ENCODE results near the gene UGT2B15. TPM values are rescaled to one million over a fixed set of nuclear protein-coding genes. Genes with fewer than 3 reads are reported as not detected.
"Not testable (repeated sequence)": the region's sequence is repeated elsewhere in the genome, so short reads cannot be mapped to it uniquely, and the experiment has no call there.

UGT2B15 gene
- total RNA-seq, 2 donors from 2014 or later: 0.41 TPM; not detected in 1

- no peaks in the 10 kb centered on the region for H3K36me3 ChIP-seq
- H3K9me3 ChIP-seq: no peaks in the 10 kb centered on the region
- H3K4me1 ChIP-seq (replicated peaks): no peaks in the 10 kb centered on the region
- no peak for DNase-seq (ENCODE audit: low spot score)
- H3K4me3 ChIP-seq: no peak overlapping the region
- WGBS: 61% methylated on average over 3 of the region's 3 CpGs
- H3K27ac ChIP-seq: no peak overlapping the region
- no peaks in the 10 kb centered on the region for H3K27me3 ChIP-seq (replicated peaks; ENCODE audit: insufficient read depth)
- intact Hi-C loops (cut with DNase I): no loop called here
- no peak for TF ChIP-seq POLR2A (IDR thresholded peaks at IDR 0.05)
- TF ChIP-seq CTCF (IDR thresholded peaks at IDR 0.05): no peak
- no peak for TF ChIP-seq POLR2AphosphoS5 (IDR thresholded peaks at IDR 0.05)
These were observed 40.1 kb downstream of the UGT2B15 start for GRCh38 chr4:68630371-68630770.

GRCh38 chr4:68622731-68623130 is 47.7 kb downstream of the UGT2B15 start:
- H3K27ac ChIP-seq; DNase-seq (ENCODE audit: low spot score); H3K4me1 ChIP-seq (replicated peaks); H3K36me3 ChIP-seq; H3K27me3 ChIP-seq (replicated peaks; ENCODE audit: insufficient read depth); intact Hi-C loops (cut with DNase I); H3K4me3 ChIP-seq; H3K9me3 ChIP-seq: not testable (repeated sequence)
- WGBS: 95% methylated on average over 2 of the region's 2 CpGs

GRCh38 chr4:68617003-68617698 is 53.3 kb downstream of the UGT2B15 start:
- no peaks in the 10 kb centered on the region for H3K27me3 ChIP-seq (replicated peaks; ENCODE audit: insufficient read depth)
- no peak overlapping the region for H3K27ac ChIP-seq
- no peak overlapping the region for H3K4me3 ChIP-seq
- TF ChIP-seq POLR2A (IDR thresholded peaks at IDR 0.05) (no peak), CTCF (IDR thresholded peaks at IDR 0.05) (no peak), POLR2AphosphoS5 (IDR thresholded peaks at IDR 0.05) (no peak)
- no peaks in the 10 kb centered on the region for H3K9me3 ChIP-seq
- H3K36me3 ChIP-seq: no peaks in the 10 kb centered on the region
- intact Hi-C loops (cut with DNase I): no loop called here
- no peaks in the 10 kb centered on the region for H3K4me1 ChIP-seq (replicated peaks)
- DNase-seq (ENCODE audit: low spot score): no peak

GRCh38 chr4:68615699-68616422 is 54.6 kb downstream of the UGT2B15 start:
- H3K9me3 ChIP-seq: no peaks in the 10 kb centered on the region
- no peak for TF ChIP-seq CTCF (IDR thresholded peaks at IDR 0.05)
- no peak for TF ChIP-seq POLR2AphosphoS5 (IDR thresholded peaks at IDR 0.05)
- no peak for TF ChIP-seq POLR2A (IDR thresholded peaks at IDR 0.05)
- H3K36me3 ChIP-seq: no peaks in the 10 kb centered on the region
- no peak overlapping the region for H3K27ac ChIP-seq
- DNase-seq (ENCODE audit: low spot score): no peak
- H3K27me3 ChIP-seq (replicated peaks; ENCODE audit: insufficient read depth): no peaks in the 10 kb centered on the region
- intact Hi-C loops (cut with DNase I): no loop called here
- no peaks in the 10 kb centered on the region for H3K4me1 ChIP-seq (replicated peaks)
- 93% methylated on average over 11 of the region's 11 CpGs for WGBS
- no peak overlapping the region for H3K4me3 ChIP-seq

- WGBS: 52% methylated on average over 1 of the region's 1 CpG
- Histone ChIP-seq H3K9me3 (no peaks in the 10 kb centered on the region), H3K4me1 (replicated peaks) (no peaks in the 10 kb centered on the region), H3K36me3 (no peaks in the 10 kb centered on the region), H3K27ac (no peak overlapping the region), H3K27me3 (replicated peaks; ENCODE audit: insufficient read depth) (no peaks in the 10 kb centered on the region), H3K4me3 (no peak overlapping the region)
- no peak for TF ChIP-seq CTCF (IDR thresholded peaks at IDR 0.05)
- DNase-seq (ENCODE audit: low spot score): no peak
- intact Hi-C loops (cut with DNase I): no loop called here
These were observed 56.7 kb downstream of the UGT2B15 start for GRCh38 chr4:68613752-68614151.

Data from prostate gland (tissue), 2 donors.